Breast epithelium (tissue), 4 donors: ENCODE results near the gene GPR137B. TPM values are rescaled to one million over a fixed set of nuclear protein-coding genes. Genes with fewer than 3 reads are reported as not detected.

Experiments
- DNase-seq, 2 donors: peaks; one replicate each; pipeline ENCODE4 v3.0.0-alpha.2; 2019; ENCODE audit warnings: low spot score in 2 of 2
- H3K27ac ChIP-seq, 2 donors: fragments of 200-600 bp; sonication (generic) in 1 of 2; one replicate each; pipeline ENCODE4 v1.5.1; 2016 to 2019; ENCODE audit warnings: mild to moderate bottlenecking in 1 of 2
- H3K27me3 ChIP-seq, 2 donors: fragments of 200-600 bp; sonication (generic) in 1 of 2; one replicate each; pipeline versions ENCODE4 v1.5.1 to v1.6.0; 2017 to 2019; ENCODE audit warnings: control low read depth in 1 of 2, mild to moderate bottlenecking in 1 of 2
- H3K36me3 ChIP-seq: fragments of 200-600 bp; one replicate; pipeline ENCODE4 v1.5.1; 2019
- H3K4me1 ChIP-seq, 2 donors: fragments of 200-600 bp; sonication (generic); one replicate each; pipeline ENCODE4 v1.5.1; 2016 to 2019; ENCODE audit warnings: control low read depth in 1 of 2
- H3K4me3 ChIP-seq, 3 donors: fragments of 200-600 bp; sonication (generic); 1 replicate in 2 of 3; 2 replicates in 1 of 3; pipeline ENCODE4 v1.5.1; 2016 to 2019; ENCODE audit warnings: mild to moderate bottlenecking in 3 of 3, moderate library complexity in 2 of 3
- H3K9me3 ChIP-seq, 2 donors: fragments of 200-600 bp; sonication (generic) in 1 of 2; one replicate each; pipeline ENCODE4 v1.5.1; 2016 to 2019; ENCODE audit warnings: control low read depth in 1 of 2
- CTCF ChIP-seq, 3 donors: fragments of 450-650 bp; IDR thresholded peaks; one replicate each; pipeline ENCODE4 v1.5.1; 2016 to 2017; ENCODE audit warnings: antibody characterized with exemption in 3 of 3, mild to moderate bottlenecking in 3 of 3, moderate library complexity in 3 of 3
- POLR2A ChIP-seq: fragments of 450-650 bp; IDR thresholded peaks from one replicate; pipeline ENCODE4 v1.6.1; 2016; ENCODE audit warnings: antibody characterized with exemption, mild to moderate bottlenecking, moderate library complexity
- POLR2AphosphoS5 ChIP-seq, 3 donors: sonication (generic); formaldehyde crosslinking; IDR thresholded peaks; one replicate each; pipeline ENCODE4 v1.6.1; 2017; ENCODE audit warnings: antibody characterized with exemption in 3 of 3
- intact Hi-C: fragments of 100-400 bp; cut with DNase I; formaldehyde crosslinking; loops from one replicate; pipeline ENCODE4 v1.15.1; 2023; ENCODE audit warnings: low total_unique reads
- total RNA-seq, 3 donors: library from RNA; depleted of rRNA; stranded (reverse); fragments of >200 nt; gene quantifications; one replicate each; pipeline ENCODE4 v1.1.0, GENCODE V29; 2016

Gene GPR137B
- total RNA-seq, 3 donors from 2014 or later: 24.1 to 29.6 (median 25.6) TPM

- Histone ChIP-seq H3K4me3 (no peak overlapping the region), H3K36me3 (no peaks in the 10 kb centered on the region)
- intact Hi-C loops: no loop called here
Observed at GRCh38 chr1:236228411-236228810, 86.1 kb downstream of the GPR137B start.

GRCh38 chr1:236235116-236235515, 92.8 kb downstream of the GPR137B start:
- Histone ChIP-seq H3K36me3 (no peaks in the 10 kb centered on the region), H3K27me3 (no peaks in the 10 kb centered on the region), H3K4me1 (no peaks in the 10 kb centered on the region), H3K9me3 (no peaks in the 10 kb centered on the region), H3K27ac (no peak overlapping the region), H3K4me3 (no peak overlapping the region)
- DNase-seq: no peak
- TF ChIP-seq CTCF (IDR thresholded peaks at IDR 0.05) (no peak), POLR2A (no peak), POLR2AphosphoS5 (IDR thresholded peaks at IDR 0.05) (no peak)
- intact Hi-C loops: no loop called here

More at GRCh38 chr1:236228411-236228810, 86.1 kb downstream of the GPR137B start:
- H3K4me1 ChIP-seq: no peaks in the 10 kb centered on the region
- no peaks in the 10 kb centered on the region for H3K9me3 ChIP-seq
- H3K27me3 ChIP-seq: no peaks in the 10 kb centered on the region
- no peak for TF ChIP-seq POLR2AphosphoS5 (IDR thresholded peaks at IDR 0.05)
- TF ChIP-seq POLR2A: no peak
- no peak for TF ChIP-seq CTCF (IDR thresholded peaks at IDR 0.05)
- no peak for DNase-seq
- H3K27ac ChIP-seq: no peak overlapping the region

GRCh38 chr1:236239092-236239585, 96.8 kb downstream of the GPR137B start:
- no peaks in the 10 kb centered on the region for H3K9me3 ChIP-seq
- H3K27me3 ChIP-seq: no peaks in the 10 kb centered on the region
- H3K4me3 ChIP-seq: no peak overlapping the region
- no peak for DNase-seq
- TF ChIP-seq CTCF (IDR thresholded peaks at IDR 0.05) (no peak), POLR2AphosphoS5 (IDR thresholded peaks at IDR 0.05) (no peak), POLR2A (no peak)
- intact Hi-C loops: no loop called here
- no peaks in the 10 kb centered on the region for H3K36me3 ChIP-seq
- H3K4me1 ChIP-seq: no peaks in the 10 kb centered on the region
- H3K27ac ChIP-seq: no peak overlapping the region

GRCh38 chr1:236240675-236241074, 98.3 kb downstream of the GPR137B start:
- DNase-seq: no peak
- H3K9me3 ChIP-seq: no peaks in the 10 kb centered on the region
- H3K27me3 ChIP-seq: no peaks in the 10 kb centered on the region
- H3K36me3 ChIP-seq: no peaks in the 10 kb centered on the region
- intact Hi-C loops: no loop called here
- H3K27ac ChIP-seq: no peak overlapping the region
- H3K4me3 ChIP-seq: no peak overlapping the region
- no peaks in the 10 kb centered on the region for H3K4me1 ChIP-seq
- TF ChIP-seq POLR2A: no peak
- no peak for TF ChIP-seq CTCF (IDR thresholded peaks at IDR 0.05)
- TF ChIP-seq POLR2AphosphoS5 (IDR thresholded peaks at IDR 0.05): no peak

- Histone ChIP-seq H3K4me3 (no peak overlapping the region), H3K27ac (no peak overlapping the region), H3K4me1 (no peaks in the 10 kb centered on the region), H3K9me3 (no peaks in the 10 kb centered on the region), H3K27me3 (no peaks in the 10 kb centered on the region), H3K36me3 (no peaks in the 10 kb centered on the region)
- intact Hi-C loops: no loop called here
- DNase-seq: no peak
- no peak for TF ChIP-seq POLR2AphosphoS5 (IDR thresholded peaks at IDR 0.05)
- no peak for TF ChIP-seq POLR2A
- no peak for TF ChIP-seq CTCF (IDR thresholded peaks at IDR 0.05)
Observed at GRCh38 chr1:236242568-236242967, 100.2 kb downstream of the GPR137B start.
